HG02973 (cell line): ENCODE measurements around the gene EXT2.

Experiments used
- ATAC-seq: cut with Tn5 transposase; IDR thresholded peaks from one replicate; pipeline ENCODE4 v1.9.1; 2021; ENCODE audit warnings: moderate library complexity; ENCODE audit not compliant: unreplicated experiment

The EXT2 gene

DNA sequence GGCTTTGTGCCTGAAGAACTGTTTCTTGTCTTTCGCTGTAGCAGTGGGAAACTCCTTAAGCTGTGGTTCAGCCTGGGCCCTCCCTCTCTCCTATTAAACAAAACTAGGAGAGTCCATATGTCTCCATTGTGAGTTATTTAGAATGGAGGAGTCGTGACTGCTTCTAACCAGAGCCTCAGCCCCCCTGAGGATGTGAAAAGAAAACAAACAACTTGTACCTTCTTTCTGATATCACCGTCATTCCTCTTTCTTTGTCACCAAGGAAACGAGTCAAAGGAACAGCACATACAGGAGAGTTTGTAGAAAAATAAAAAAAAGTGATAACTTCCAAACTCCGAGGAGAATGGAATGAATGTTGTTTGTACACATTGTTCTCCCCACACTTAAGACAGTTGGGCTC lies 11.6 kb upstream of the EXT2 start:
- no peak for ATAC-seq

DNA sequence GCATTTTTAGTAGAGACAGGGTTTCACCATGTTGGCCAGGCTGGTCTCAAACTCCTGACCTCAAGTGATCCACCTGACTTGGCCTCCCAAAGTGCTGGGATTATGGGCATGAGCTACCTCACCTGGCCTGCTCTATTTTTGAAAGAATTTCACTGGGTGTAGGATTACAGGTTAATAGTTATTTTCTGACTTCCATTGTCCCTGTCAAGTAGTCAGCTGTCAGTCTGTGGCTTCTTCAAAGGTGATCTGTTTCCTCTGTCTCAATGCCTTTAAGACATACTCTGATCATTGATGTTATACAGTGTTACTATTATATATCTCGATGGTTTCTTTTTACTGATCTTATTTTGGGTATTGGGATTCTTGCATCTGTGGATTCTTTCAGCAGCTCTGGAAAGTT lies 10.1 kb upstream of the EXT2 start:
- ATAC-seq: no peak

DNA sequence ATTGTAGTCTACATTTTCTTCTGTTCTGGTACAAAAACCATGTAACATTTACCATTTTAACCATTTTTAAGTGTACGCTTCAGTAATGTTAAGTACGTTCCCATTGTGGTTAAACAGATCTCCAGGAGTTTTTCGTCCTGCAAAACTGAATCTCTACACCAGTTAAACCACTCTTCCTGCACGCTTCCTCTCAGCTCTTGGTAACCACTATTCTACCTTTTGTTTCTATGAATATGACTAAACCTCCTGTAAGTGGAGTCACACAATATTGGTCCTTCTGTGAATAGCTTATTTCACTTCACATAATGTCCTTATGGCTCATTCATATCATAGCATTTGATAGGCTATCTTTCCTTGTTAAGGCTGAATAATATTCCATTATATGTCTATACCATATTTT lies 7.1 kb upstream of the EXT2 start:
- no peak for ATAC-seq

DNA sequence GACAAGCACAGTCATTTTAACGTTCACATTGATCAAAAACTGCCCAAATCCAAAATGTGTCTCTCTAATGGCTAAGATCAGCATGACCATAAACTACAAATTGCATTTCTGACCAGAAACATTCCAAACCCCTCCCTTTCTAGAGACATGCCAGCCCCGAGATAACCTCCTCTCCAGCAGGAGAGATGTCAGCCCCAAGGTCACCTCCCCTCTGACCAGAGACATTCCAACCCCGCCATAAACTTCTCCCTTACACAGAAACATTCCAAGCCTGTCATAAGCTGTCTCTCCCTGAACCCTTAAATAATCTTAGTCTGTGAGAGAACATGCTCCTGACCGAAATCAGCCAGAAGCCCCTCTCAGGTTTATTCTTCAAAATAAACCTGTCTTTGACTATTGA lies 6.6 kb upstream of the EXT2 start:
- no peak for ATAC-seq

DNA sequence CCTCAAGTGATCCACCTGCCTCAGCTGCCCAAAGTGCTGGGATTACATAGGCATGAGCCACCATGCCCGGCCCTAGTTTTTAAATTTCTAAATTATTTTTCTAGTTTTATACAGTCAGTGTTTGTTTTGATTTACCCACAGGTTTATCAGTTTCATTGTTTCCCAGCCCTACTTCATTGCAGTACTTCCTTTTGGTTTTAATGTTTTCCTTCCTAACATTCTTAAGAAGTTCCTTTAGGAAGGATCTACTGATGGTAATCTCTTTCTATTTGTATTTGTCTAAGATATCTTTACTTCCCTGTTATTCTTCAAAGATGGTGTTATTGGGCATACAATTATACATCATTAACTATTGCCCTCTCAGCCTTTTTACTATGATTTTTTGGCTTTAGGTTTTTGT lies 4.9 kb upstream of the EXT2 start:
- ATAC-seq: no peak

DNA sequence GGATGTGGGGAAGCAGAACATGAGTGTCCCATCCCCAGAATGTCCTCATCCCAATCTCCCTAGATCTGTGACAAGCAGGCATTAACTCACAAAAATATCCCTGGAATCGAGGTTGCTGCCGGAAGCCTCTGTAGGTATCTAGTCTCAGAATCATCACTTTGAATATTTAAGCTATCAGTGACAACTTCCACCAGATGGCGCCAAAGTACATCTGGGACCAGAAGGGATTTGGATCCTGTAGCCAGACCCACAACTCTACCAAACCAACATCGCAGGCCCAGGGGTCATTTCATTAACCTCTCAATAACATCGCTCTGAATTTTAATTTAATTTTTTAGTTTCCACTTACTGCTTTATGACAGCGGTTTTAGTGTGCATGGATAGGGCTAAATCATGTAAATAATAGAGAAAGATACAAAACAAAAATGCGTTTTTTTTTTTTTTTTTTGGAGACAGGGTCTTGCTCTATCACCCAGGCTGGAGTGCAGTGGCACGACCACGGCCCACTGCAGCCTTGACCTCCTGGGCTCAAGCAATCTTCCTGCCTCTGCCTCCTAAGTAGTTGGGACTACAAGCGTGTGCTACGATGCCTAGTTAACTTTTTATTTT lies 1.1 kb upstream of the EXT2 start:
- ATAC-seq: peak; percentile 44

DNA sequence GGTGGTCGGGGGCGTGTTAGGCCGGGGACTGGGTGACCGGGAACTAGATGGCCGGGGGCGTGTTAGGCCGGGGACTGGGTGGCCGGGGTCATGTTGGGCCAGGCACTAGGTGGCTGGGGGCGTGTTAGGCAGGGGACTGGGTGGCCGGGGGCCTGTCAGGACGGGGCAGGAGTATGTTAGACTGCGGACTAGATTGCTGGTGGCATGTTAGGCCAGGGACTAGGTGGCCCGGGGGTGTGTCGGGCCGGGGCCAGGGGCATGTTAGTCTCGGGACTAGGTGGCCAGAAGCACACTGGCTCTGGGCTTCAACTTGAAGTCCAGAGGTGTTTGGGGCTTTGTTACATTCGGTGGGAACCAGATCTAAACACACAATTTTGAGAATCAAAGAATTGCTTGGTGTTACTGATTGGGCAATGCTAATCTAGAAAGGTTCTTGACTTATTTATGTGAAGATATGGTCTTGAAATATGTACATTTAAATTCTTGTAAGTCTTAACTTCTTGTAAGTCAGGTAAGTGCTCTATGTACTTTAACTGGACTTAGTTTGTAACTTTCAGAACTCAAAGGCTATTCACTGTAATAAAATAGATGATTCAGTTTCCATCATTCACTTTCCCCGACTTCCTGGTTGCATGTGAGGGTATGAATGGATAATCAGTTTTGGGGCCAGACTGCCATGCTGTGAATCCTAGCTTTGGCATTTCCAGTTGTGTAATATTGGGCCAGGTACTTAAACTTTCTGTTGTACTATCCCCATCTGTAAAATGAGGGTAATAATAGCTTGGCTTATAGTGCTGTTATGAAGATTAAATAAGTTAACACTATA lies 1.1 kb downstream of the EXT2 start:
- no peak for ATAC-seq

DNA sequence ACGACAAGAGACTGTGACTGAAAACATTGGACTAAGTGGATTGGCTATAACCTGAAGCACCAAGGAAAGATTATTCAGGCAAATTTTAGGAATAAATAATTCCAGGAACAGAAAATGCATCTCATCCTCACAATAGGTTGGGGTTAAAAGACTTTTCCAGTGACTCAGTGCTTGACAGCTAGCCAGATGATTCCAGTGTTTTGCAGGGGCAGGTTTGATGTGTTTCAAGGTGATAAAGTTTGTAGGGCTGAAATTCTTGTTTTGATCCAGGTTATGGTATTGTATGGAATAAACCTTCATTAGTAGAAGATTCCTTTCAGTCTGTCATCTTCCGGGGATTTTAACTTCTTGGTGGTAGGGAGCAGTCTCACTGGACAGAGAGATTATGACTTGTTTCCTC lies 2.3 kb downstream of the EXT2 start:
- ATAC-seq: no peak

DNA sequence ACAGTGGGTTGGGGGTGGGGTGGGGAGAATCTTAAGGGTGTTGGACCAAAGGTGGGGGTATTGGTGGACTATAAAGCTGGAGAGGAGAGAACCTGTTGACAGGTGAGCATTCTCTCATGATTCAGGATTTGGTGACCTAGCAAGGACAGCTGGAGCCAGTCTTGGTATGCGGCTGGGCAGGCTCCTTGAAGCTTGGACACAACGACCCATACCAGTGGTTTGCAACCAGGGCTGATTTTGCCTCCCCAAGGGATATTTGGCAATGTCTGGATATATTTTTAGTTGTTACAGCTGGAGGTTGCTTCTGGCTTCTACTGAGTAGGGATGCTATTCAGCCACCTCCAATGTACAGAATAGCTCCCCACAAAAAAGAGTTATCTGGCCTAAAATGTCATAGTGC lies 5.6 kb downstream of the EXT2 start:
- no peak for ATAC-seq

DNA sequence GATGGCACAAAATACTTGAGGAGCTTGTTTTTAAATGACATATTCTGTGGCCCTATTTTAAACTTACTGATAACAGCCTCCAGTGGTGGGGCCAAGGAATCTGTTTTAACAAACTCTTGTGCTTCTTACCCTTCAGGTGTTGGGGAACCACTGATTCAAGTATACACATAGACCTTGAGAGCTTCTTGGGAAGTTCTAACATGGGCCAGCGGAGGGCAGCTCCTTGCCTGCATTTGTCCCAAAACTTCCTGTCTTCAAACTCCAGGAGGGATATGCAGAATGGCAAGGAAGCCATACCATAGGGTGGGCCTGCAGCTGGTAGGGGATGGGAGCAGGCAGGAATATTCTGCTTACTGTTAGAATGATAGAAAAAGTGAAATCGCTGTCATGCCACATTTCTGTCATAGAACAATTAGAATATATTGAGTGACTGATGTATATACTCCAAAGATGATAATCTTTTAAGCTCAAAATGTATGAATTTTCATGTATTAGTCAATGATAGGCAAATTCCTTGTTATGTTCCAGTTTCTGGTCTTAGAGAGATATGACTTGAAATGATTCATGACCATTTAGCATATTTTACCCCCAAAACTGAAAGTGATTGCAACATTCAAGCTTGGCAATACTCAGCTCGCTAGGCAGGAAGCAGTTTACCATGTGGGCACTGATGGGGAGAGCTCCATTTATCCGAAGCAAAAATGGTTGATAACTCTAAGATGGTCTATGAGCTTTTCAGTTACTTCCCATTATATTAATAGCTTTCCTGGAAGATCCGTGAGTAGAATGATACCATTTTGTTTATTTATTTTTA lies 9.2 kb downstream of the EXT2 start:
- ATAC-seq: no peak

DNA sequence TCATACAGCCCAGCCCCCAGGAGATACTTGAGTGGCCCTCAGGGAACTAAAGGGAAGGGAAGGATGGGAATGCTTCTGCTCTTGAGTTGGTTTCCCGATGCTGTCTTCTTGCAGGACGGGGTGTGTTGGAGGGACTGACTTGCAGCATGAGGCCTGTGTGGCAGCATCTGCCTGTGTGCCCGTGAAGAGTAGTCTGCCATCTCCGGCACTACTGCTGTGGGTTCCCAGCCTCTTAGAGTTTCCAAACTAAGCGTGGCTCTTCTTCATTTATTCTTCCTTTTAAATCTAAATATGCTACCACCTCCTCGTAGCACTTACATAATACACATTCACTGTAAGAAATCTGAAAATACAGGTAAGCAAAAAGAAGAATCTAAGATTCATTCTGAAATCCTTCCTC lies 12.8 kb downstream of the EXT2 start:
- ATAC-seq: no peak

DNA sequence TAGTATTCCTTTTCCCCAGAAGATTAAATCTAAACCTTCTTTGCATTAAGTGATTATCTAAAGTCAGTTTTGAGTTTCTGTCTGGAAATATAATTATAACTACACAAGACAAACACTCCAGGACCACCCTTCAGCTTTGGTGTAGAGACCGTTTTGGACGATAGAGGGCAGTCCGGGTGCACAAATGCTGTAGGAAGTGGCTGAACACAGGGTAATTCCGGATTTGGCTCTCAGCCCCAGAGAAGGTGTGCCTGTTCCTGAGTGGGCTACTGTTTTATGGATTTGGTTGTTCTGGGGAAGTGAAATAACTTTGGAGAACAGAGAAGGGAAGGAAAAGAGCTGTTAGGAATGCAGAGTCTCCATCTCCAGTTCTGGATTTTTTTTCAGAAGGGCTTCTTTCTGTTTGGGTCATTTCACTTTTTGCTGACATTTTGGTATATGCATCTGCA lies 14.8 kb downstream of the EXT2 start:
- ATAC-seq: peak; percentile 94

DNA sequence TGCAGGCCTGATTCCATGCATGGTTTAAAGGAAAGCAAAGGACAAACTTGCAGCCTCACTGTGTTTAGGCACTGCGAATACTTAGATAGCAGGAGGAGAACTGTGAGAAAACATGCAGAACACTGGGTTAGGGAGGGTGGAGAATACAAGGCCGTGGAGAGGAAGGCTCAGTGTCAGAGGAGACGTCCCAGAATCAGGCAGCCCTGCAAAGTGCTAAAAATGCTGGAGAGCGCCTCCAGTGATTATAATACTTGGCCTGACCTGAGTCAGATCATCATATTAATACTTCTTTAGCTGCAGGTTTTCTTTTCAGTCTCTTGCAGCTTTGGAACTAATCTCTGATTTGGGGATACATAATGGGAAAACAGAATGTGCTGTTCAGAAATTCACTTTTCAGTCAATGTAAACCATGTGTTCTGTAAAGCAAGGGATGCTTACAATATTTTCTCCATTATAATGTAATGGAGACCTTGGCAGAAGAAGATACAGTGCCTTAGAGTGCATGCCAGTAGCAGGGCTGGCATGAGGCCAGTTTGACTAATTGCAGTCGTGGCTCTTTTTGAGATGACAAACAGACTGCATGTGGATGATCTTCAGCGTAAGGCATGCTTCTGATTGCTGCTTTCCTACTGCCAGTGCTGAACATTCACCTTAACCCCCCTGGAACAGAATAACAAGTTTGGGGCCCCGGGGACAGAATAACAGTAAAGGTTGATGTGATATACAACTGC lies 16.8 kb downstream of the EXT2 start:
- ATAC-seq: no peak

DNA sequence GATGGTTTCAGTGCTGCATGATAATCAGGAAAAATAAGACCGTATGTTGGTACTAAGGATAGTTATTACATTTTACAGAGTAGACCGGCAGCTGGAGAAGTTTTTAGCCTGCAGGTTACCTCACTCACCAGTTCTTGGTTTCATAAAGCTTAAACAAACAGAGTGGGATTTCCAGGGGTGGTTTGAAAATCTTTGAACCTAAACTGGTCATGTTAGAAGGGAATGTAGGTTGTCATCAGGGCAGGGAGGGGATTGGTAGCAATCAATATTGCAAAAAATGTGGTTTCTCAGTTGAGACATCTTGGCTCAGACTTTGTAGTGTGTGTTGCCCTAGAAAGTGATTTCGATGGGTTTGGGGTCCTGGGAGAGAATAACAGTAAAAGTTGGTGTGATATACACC lies 17.5 kb downstream of the EXT2 start:
- ATAC-seq: no peak

DNA sequence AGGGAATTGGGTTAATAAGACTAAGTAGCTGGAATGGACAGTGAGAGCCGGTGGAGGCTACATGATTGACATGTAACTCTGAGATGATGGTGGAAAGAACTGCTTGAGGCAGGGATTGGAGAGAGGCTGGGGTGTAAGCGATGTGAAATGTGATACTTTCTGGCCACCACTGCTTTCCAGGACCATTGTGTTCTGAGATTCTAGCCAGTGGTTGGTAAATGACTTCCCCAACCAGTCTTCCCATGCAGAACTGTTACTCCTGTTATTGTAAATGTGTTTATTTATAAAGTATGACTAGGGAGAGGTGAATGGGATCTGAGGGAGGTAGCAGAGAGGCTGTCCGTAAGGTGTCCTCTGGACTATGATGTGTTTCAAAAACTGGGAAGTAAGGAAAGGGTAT lies 18.1 kb downstream of the EXT2 start:
- no peak for ATAC-seq

DNA sequence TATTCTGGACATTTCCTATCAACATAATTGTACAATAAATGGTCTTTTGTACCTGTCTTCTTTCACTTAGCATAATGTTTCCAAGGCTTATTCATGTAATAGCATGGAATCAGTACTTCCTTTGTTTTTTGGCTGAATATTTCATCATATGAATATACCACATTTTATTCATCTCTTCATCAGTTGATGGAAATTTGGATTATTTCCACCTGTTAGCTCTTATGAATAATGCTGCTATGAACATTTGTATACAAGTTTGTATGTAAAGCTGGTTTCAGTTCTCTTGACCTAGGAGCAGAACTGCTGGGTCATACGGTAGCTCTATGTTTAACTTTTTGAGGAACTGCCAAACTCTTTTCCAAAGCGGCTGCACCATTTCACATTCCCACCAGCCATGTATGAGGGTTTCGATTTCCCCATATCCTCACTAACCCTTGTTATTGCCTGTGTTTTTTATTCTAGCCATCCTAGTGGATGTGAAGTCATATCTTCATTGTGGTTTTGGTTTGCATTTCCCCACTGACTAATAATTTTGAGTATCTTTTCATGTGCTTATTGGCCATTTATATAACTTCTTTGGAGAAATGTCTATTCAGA lies 20.9 kb downstream of the EXT2 start:
- ATAC-seq: no peak

DNA sequence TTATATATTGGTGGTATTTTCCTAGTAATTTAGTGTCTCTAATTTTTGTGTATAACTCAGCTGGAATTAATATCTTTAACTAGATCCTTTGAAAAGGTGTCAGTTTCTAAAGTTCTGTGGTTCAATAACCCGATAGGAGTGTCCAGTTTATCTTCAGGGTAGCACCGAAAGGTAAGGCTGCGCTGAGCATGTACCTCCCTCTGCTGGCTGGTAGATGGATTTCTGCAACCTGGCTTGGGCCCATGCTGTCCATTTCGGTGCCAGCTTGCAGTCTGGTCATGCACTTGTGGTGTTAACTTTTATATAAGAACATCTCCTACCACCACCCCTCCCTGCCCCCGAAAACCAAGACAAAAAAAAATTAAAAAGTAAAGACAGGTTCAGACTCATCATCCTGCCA lies 24.7 kb downstream of the EXT2 start:
- no peak for ATAC-seq

DNA sequence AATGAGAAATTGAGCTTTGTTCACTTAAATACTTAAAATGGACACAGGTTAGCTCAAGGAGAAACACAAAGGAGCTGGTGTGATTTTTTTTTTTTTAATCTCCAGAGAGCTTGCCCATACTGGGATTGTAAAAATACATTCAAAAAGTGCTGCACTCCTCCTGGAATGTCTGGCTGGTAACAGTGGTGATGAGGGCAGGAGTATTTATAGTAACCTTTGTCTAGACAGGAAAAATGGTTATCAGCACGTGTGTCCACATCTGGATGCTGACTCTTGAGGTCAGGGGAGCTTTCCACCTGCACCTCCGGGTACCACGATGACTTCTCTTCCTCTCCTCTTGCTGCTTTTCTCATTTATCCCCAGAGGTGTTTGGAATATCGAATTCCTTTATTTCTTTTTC lies 30.1 kb downstream of the EXT2 start:
- no peak for ATAC-seq

DNA sequence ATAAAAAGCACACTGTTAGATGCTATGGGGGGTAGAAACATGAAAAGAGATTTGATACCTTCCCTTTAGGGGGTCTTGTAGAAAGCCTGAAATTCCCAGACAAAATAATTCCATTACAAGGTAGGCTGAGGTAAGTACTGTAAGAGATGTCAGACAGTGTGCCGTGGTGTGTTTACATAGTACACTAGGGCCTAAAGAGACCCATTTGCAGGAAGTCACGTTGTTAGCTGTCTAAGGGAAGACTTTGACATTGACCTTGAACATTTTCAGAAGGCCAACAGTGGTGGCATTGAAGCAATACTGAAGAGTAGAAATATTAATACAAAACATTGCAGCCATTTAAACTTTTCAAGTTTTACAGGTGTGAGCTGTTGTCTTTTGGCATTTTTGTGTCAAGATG lies 30.8 kb downstream of the EXT2 start:
- no peak for ATAC-seq

DNA sequence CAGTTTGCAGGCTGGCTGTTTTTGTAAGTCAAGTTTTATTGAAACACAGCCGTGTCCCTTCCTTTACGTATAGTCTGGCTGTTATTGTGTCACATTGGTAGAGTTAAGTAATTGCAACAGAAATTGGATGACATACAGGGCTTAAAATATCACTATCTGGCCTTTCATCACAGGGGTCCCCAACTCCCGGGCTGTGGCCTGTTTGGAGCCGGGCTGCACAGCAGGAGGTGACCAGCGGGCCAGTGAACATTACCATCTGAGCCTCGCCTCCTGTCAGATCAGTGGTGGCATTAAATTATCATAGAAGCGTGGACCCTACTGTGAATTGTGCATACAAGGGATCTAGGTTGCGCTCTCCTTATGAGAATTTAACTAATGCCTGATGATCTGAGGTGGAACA lies 31.7 kb downstream of the EXT2 start:
- no peak for ATAC-seq

DNA sequence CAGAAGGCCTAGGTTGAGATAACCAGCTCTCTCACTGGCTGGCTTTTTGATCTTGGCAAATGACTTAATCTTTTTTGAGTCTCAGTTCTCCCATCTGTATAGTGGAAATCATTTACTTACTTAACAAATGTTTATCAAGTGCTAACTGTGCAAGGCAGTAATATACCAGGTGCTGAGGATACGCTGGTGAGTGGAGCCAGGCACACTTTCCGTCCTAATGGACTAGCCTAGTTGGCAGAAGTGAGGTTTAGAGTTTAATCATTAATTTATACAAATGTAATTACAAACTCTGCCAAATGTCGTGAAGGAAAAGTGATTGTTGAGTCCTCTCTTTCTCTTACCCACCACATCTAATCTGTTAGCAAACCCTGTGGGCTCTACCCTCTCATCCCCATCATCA lies 33.3 kb downstream of the EXT2 start:
- ATAC-seq: no peak
